Cortex of kidney (tissue), 1 donor: Measurements from ENCODE around the gene CALR.
"Not testable (repeated sequence)": the region's sequence is repeated elsewhere in the genome, so short reads cannot be mapped to it uniquely, and the experiment has no call there.

Source experiments
- DNase-seq: peaks from one replicate; lab custom pipeline; 2025; lab: John Stamatoyannopoulos, UW

CALR gene

GRCh38 chr19:12952488-12953137, 14.2 kb downstream of the CALR start:
- DNase-seq = no peak

DNA sequence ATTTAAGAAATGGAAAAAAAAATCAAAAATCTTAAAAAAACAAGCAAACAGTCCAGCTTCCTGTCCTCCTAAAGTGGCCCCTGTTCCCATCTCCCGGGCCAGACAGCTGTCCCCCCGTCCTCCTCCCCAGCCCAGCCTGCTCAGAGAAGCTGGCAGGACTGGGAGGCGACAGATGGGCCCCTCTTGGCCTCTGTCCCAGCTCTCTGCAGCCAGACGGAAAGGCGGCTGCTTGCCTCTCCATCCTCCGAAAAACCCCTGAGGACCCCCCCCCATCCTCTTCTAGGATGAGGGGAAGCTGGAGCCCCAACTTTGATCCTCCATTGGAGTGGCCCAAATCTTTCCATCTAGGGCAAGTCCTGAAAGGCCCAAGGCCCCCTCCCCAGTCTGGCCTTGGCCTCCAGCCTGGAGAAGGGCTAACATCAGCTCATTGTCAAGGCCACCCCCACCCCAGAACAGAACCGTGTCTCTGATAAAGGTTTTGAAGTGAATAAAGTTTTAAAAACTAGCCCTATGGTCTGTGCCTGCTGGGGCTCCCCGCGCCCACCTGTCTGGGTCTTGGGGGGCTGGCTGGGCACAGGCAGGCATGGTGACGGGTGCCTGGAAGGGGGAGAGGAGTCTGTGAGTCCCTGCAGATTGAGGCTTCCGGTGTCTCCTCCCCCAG, 14.9 kb downstream of the CALR start:
- DNase-seq = no peak

DNA sequence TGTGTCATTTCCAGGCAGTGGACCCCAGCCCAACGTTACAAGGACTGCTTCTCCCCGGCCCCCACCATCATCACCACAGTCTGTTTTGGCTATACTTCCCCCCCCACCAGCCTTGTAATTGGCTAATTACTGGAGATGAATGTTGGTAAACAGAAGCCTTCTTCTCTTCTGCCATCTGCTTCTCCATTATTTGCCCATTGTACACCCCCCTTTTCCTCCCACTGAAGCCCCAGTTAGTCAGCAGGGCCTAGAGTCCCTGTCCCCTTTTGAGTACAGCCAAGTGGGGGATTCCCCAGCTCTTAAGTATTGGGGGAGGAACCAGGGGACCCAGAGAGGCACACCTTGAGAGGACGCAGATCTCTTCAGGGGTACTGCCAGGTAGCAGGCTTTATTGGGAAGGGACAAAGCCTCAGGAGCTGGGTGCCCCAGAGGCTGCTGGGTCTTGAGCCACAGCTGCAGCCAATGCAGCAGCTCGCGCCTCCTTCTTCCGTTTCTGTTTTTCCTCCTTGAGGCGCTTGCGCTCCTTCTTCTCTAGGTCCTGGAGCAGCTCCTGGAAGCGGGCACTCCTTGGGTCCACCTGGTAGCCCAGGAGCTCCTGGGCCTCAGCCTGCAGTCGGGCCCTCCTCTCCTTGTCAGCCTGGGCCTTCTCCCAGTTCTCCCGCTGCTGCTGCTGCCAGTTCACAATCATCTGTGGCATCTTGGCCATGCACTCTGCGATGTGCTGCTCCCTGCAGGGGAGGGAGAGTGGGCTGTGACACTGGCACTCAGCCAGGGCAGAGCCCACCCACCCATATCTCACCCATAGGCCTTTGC, 15.6 kb downstream of the CALR start:
- no peak for DNase-seq

- no peak for DNase-seq
Observed at GRCh38 chr19:12954612-12954962, 16.2 kb downstream of the CALR start.

GRCh38 chr19:12955575-12955974, 17.2 kb downstream of the CALR start:
- DNase-seq = not testable (repeated sequence)

- no peak for DNase-seq
Observed at GRCh38 chr19:12955996-12956395, 17.6 kb downstream of the CALR start.

DNA sequence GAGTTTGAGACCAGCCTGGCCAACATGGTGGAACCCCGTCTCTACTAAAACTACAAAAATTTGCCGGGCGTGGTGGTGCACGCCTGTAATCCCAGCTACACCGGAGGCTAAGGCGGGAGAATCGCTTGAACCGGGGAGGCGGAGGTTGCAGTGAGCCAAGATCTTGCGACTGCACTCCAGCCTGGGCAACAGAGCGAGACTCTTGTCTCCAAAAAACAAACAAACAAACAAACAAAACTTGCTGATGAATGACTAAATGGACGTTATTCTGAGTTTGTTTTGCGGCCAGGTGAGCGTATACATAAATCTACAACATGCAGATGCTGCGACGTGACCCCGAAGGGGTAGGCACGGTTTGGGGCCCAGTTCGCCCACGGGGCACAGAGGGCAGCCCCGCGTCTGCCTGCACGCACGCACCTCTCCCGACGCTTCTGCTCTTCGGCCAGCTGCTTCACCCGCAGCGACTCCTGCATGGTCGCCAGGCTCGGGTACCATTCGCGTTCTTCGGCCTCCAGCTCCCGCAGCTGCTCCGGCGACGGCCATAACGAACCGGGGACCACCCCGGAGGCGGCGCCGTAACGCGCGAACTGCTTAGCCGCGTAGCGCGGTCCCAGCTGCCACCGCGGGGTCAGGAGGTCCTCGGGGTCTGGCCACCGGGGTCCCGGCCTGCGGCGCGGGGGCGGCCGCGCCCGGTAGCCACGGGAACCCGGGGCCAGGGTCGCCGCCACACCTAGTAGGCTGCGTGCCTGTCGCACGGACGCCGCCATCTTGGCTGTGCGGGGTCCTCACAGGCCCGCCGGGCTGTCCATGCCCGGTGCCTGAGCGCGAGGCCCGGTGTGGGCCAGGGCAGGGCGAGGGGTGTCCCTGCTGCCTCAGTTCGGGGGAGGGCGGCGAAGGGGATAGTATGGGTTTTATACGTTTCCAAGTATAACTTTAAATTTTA, 18.3 kb downstream of the CALR start, which contains the start of gene GADD45GIP1:
Gene GADD45GIP1, minus strand, starts transcription at position 778 of the 943 bp plus-strand sequence. Its CDS starts 11 bp downstream, at position 767.
- no peak for DNase-seq

DNA sequence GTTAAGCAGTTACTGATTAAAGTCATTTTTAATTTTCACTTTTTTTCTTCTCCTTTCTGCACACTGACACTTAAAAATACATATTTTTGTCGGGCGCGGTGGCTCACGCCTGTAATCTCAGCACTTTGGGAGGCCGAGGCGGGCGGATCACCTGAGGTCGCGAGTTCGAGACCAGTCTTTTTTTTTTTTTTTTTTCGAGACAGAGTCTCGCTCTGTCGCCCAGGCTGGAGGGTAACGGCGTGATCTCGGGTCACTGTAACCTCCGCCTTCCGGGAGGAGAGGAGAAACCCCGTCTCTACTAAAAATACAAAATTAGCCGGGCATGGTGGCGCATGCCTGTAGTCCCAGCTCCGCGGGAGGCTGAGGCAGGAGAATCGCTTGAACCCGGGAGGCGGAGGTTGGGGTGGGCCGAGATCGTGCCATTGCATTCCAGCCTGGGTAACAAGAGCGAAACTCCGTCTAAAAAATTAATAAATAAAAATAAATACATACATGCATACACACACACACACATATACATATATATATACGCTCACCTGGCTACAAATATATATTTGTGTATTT, 19.1 kb downstream of the CALR start:
- not testable (repeated sequence) for DNase-seq

DNA sequence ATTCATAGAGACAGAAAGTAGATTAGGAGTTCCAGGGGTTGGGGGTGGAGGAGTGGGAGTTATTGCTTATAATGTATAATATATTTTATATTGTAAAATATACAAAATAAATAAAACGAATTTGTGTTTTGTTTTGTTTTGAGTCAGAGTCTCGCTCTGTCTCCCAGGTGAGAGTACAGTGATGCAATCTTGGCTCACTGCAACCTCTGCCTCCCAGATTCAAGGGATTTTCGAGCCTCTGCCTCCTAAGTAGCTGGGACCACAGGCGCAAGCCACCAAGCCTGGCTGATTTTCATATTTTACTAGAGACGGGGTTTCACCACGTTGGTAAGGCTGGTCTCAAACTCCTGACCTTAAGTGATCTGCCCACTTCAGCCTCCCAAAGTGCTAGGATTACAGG, 21.1 kb downstream of the CALR start:
- DNase-seq = no peak

DNA sequence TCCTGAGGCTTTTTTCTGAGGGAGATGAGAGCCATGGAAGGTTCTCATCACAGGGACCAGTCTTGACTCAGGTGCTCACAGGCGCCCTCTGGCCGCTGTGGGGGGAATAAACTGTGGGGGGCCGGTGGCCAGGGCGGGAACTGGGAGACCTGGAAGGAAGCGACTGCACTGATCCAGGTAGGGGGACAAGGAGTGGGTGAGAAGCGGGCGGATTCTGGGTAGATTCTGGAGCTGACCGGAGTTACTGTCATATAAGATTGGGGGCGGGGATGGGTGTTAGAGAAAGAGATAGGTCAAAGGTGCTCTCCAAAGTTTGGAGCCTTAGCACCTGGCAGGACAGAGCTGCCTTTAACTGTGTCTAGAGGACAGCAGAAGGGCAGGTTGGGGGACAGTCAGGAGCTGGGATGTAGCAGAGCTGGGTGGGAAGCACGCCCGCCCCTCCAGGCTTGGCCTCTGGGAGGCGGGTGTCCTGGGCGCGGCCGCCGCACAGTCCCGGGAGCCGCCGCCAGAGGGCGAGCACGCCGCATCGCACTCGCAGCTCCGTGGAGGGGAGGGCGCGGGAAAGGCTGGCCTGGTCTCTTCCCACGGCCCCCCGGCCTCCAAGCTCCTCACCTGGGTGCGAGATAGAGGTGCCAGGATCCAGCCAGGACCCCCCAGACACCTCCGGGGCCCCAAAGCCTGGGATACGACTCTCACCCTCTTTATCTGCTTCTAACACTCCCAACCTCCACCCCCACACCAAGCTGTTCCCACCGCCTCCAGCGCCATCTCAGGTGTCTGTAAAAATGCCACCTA, 26.8 kb downstream of the CALR start:
- no peak for DNase-seq

GRCh38 chr19:12965812-12966135, 27.4 kb downstream of the CALR start:
- DNase-seq = no peak

- no peak for DNase-seq
Observed at GRCh38 chr19:12967907-12968306, 29.5 kb downstream of the CALR start.

DNA sequence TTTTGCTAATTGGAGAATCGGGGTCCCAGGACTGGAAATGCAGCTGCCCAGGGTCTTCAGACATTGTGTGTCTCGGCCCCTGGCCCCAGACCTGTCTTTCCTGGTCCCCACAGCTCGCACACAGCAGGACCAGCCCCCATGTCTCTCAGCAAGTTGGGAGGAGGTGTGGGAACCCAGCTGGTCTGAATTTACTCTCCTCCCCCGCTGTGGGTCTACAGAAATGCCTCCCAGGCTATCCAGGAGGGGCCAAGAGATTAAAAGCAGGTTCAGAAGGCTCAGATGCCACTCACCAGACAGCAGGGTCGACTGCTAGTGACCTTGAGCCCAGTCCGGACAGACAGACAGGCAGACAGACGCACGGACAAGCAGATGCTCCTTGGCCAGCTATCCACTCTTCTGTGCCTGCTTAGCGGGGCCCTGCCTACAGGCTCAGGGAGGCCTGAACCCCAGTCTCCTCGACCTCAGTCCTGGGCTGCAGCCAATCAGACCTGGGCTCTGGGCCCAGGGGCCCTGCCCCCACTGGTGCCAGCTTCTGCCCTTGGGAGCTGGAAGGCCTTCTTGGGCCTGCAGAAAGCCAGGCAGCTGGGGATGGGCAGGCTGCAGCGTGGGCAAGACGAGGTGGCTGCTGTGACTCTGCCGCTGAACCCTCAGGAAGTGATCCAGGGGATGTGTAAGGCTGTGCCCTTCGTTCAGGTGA, 31.0 kb downstream of the CALR start, which contains the start of gene DAND5:
Gene DAND5, plus strand, starts transcription at position 285 of the 697 bp plus-strand sequence. Its CDS starts 85 bp downstream, at position 370.
- DNase-seq = no peak

DNA sequence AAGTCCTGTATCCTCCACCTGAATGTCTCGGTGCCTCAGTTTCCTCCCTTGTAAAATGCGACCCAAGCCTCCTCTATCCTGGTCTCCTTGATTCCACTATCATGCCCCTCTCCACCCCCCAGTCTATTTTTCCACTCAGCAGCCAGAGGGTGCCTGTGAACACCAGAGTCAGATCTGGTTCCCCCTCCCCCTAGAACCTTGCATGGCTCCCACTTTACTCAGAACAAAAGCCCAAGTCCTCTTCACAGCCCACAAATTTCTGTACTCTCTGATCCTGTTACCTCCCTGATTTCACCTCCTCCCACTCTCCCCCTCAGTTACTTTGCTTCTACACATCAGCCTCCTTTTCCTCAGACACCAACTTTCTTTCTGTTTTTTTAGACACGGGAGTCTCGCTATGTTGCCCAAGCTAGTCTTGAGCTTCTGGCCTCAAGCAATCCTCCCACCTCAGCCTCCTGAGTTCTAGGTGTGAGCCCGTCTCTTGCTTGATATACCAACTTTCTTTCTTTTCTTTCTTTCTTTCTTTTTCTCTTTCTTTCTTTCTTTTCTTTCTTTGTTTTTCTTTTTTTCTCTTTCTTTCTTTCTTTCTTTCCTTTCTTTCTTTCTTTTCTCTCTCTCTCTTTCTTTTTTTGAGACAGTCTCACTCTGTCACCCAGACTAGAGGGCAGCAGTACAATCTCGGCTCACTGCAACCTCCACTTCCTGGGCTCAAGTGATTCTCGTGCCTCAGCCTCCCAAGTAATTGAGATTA, 31.8 kb downstream of the CALR start:
- no peak for DNase-seq

- no peak for DNase-seq
Observed at GRCh38 chr19:12973236-12973635, 34.8 kb downstream of the CALR start.

- DNase-seq = no peak
Observed at GRCh38 chr19:12974301-12975220, 36.2 kb downstream of the CALR start.

- no peak for DNase-seq
Observed at GRCh38 chr19:12975221-12975741, 36.9 kb downstream of the CALR start.

DNA sequence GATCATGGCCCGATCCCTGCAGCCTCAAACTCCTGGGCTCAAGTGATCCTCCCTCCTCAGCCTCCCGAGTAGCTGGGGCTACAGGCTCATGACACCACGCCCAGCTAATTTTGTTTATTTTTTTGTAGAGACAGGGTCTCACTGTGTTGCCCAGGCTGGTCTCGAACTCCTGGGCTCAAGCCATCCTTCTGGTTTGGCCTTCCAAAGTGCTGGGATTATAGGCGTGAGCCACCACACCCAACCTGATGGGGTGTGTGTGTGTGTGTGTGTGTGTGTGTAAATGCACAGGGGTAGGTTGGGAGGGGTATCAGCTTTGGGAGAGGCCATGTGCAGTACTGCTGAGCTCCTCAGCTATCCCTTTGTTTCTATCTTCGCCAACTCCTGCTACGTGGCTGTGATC, 37.7 kb downstream of the CALR start:
- not testable (repeated sequence) for DNase-seq
